SW 1271 (cell line): ENCODE results near the gene CYP4A11.
"Not testable (repeated sequence)": the region's sequence is repeated elsewhere in the genome, so short reads cannot be mapped to it uniquely, and the experiment has no call there.

Experiments
- DNase-seq, 2 experiments: peaks; one replicate each; lab custom pipeline; 2025; lab: John Stamatoyannopoulos, UW

Gene CYP4A11

DNA sequence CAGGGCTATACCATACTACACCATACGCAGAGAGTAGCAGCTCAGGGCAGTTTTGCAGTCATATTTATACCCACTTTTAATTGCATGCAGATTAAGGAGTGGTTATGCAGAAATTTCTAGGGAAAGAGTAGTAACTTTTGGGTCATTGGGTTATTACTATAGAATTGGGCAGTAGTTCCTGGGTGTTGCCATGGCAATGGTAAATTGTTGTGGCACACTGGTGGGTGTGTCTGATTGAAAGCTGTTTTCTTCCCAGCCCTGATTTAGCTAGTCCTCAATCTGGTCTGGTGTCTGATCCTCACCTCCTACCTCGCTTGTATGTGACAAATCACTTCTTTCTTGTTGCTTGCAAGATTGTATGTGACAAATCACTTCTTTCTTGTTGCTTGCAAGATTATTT, 30.5 kb downstream of the CYP4A11 start:
- DNase-seq, result no peak

DNA sequence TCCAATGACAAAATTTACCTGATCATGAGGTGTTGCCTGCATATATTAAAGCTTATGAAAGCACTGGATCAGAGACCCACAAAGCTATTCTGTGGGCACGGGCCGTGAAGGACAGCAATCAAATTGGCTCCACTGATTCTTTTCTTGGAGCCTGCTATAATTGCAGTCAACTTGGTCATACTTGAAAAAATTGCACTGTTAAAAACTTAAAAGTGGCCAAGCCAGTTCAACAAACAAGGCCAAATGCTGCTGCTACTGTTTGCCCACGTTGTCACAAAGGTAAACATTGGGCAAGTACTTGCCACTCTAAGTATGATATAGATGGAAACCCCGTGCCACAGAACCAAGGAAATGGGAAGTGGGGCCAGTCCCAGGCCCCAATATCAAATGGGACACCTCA, 37.8 kb downstream of the CYP4A11 start:
- no peak for DNase-seq

DNA sequence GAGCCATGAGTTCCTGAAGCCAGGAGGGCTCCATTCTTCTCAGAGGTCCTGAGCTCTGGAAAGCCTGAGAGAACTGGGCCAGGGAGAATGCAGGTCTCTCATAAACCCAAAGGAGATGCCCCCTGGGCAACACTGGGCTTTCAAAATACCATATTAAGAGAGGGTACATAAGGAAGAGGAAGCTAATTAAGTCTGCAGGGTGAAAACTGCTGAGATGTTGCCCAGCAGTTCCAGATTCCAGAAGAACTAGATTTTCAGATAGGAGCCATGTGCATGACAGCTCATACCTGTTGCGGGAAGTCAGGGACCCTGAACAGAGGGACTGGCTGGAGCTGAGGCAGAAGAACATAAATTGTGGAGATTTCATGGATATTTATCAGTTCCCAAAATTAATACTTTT, 40.9 kb downstream of the CYP4A11 start:
- no peak for DNase-seq

DNA sequence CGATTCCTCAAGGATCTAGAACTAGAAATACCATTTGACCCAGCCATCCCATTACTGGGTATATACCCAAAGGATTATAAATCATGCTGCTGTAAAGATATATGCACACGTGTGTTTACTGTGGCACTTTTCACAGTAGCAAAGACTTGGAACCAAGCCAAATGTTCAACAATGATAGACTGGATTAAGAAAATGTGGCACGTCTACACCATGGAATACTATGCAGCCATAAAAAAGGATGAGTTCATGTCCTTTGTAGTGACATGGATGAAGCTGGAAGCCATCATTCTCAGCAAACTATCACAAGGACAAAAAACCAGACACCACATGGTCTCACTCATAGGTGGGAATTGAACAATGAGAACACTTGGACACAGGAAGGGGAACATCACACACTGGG, 59.6 kb downstream of the CYP4A11 start:
- not testable (repeated sequence) for DNase-seq
